Activated CD4-positive, CD25-positive, alpha-beta regulatory T cell treated with anti-CD3 and anti-CD28 coated beads, Interleukin-2, amount 50 U/mL, for 24 hours (primary cell): ENCODE results near the gene ASF1B.

Experiments
- ATAC-seq, 2 donors: fragments of 150-1000 bp; cut with Tn5 transposase; one replicate each; pipeline ENCODE4 v1.10.0; 2021; ENCODE audit warnings: mild to moderate bottlenecking in 1 of 2, moderate library complexity in 1 of 2

The ASF1B gene

GRCh38 chr19:14081797-14082674, 54.4 kb downstream of the ASF1B start:
- no peak for ATAC-seq

- ATAC-seq, result peak; percentile 95
Observed at GRCh38 chr19:14080887-14081796, 55.2 kb downstream of the ASF1B start.

DNA sequence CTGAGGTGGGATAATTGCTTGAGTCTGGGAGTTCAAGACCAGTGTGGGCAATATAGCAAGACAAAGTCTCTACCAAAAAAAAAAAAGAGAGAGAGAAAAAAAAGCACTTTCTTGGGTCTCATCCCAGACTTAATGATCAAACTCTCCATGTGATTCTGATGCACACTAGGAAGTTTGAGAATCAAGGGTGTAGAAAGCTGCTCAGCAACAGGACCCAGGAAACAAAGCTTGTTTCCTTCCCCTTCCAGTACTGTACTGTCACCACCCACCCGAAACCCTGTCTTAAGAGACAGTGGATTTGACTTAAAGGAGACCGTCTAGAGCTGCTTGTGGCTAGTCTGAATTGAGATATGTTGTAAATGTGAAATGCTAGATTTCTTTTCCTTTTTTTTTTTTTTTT, 58.0 kb downstream of the ASF1B start:
- no peak for ATAC-seq

- ATAC-seq, result peak; percentile 0 to 4
Observed at GRCh38 chr19:14073925-14074838, 62.2 kb downstream of the ASF1B start.

- peak; percentile 76 to 78 for ATAC-seq
Observed at GRCh38 chr19:14073261-14073924, 63.0 kb downstream of the ASF1B start.

DNA sequence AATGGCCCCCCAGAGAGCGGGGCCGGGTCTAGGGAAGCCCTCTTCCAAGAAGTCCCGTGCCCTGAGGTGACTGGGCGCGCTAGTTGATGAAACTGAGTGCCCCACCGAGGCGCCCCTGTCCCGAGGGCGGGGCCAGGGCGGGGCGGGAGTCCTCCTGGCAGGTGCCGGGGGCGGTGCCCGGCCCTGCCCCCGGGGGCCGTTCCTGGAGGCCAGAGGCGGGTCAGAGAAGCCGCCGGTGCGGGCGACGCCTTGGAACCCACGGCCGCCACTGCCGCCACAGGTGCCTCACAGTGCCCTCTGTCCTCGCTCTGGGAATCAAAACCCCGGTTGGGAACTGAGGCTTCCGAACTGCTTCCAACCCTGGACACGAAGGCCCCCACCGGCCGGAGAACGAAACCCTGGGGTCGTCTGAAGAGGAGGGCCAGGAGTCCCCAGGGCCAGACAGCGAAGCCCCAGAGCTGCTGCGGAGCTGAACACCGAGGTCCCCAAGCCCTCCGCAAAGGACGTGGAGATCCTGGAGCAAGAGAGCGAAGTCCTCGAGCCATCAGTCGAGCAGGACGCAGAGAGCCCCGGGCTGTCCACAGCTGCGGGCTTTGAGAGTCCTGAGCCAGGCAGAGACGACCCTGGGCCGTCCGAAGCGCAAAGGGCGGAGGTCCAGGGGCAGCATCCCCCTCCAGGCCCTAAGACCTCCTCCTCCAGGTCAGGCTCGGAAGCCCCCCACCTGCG, 63.7 kb downstream of the ASF1B start, which contains the start of gene MISP3:
Gene MISP3, plus strand, starts transcription at position 252 of the 726 bp plus-strand sequence. CDS start 524 bp downstream, outside the sequence.
- peak in 1 of 2 donors; percentile 4 for ATAC-seq

GRCh38 chr19:14070268-14071050, 65.9 kb downstream of the ASF1B start:
- no peak for ATAC-seq
